Large intestine (tissue), 3 donors: ENCODE data around the gene PPIL6. TPM values are rescaled to one million over a fixed set of nuclear protein-coding genes. Genes with fewer than 3 reads are reported as not detected.

ENCODE experiments used
- DNase-seq, 2 donors: peaks; one replicate each; pipeline versions ENCODE4 v3.0.0 to v3.0.0-alpha.2; 2013
- H3K27ac ChIP-seq: one replicate; pipeline ENCODE4 v1.5.1; 2013; ENCODE audit warnings: low read length
- H3K27me3 ChIP-seq: 2 replicates; pipeline ENCODE4 v1.6.1; 2013; ENCODE audit warnings: low read length; ENCODE audit not compliant: control insufficient read depth, insufficient read depth
- H3K36me3 ChIP-seq: 2 replicates; pipeline ENCODE4 v1.6.1; 2013; ENCODE audit warnings: low read length; ENCODE audit not compliant: control insufficient read depth, insufficient read depth
- H3K4me1 ChIP-seq: one replicate; pipeline ENCODE4 v1.6.1; 2013; ENCODE audit warnings: low read length; ENCODE audit not compliant: control insufficient read depth, insufficient read depth
- H3K4me3 ChIP-seq: one replicate; pipeline ENCODE4 v1.5.1; 2013; ENCODE audit warnings: low read length
- H3K9me3 ChIP-seq: one replicate; pipeline ENCODE4 v1.6.1; 2013; ENCODE audit warnings: mild to moderate bottlenecking, low read depth, low read length, moderate library complexity; ENCODE audit not compliant: control insufficient read depth
- WGBS: methylation state at CpG from one replicate; pipeline ENCODE4 v1.1.5; 2013; ENCODE audit warnings: low lambda C conversion rate; ENCODE audit not compliant: insufficient coverage; 5-methylcytosine and 5-hydroxymethylcytosine counted together
- polyA plus RNA-seq: library from polyadenylated mRNA; unstranded; fragments of 120-200 nt; gene quantifications from one replicate; pipeline ENCODE4 v1.2.1, GENCODE V29; 2013

PPIL6 gene
- polyA plus RNA-seq, 1 donor = 3.8 TPM

GRCh38 chr6:109449795-109450673, 9.6 kb upstream of the PPIL6 start:
- Histone ChIP-seq H3K27me3 (no peaks in the 10 kb centered on the region), H3K4me1 (peaks cover 12% of the 10 kb centered on the region), H3K4me3 (no peak overlapping the region), H3K27ac (no peak overlapping the region), H3K36me3 (peaks cover 83% of the 10 kb centered on the region), H3K9me3 (peaks cover 3% of the 10 kb centered on the region)
- DNase-seq = no peak
- no CpG with 5 or more reads among the region's 16 CpGs for whole genome bisulfite sequencing

GRCh38 chr6:109449064-109449794, 8.8 kb upstream of the PPIL6 start:
- Histone ChIP-seq H3K9me3 (peaks cover 3% of the 10 kb centered on the region), H3K27ac (no peak overlapping the region), H3K4me3 (no peak overlapping the region), H3K27me3 (no peaks in the 10 kb centered on the region), H3K36me3 (peaks cover 91% of the 10 kb centered on the region), H3K4me1 (peaks cover 9% of the 10 kb centered on the region)
- WGBS = no CpG with 5 or more reads among the region's 19 CpGs
- DNase-seq = no peak

GRCh38 chr6:109448615-109449014, 8.2 kb upstream of the PPIL6 start:
- no peak overlapping the region for H3K4me3 ChIP-seq
- peaks cover 93% of the 10 kb centered on the region for H3K36me3 ChIP-seq
- DNase-seq = no peak
- H3K9me3 ChIP-seq = peaks cover 2% of the 10 kb centered on the region
- WGBS = no CpG with 5 or more reads among the region's 7 CpGs
- H3K4me1 ChIP-seq = peaks cover 3% of the 10 kb centered on the region
- no peaks in the 10 kb centered on the region for H3K27me3 ChIP-seq
- H3K27ac ChIP-seq = no peak overlapping the region

DNA sequence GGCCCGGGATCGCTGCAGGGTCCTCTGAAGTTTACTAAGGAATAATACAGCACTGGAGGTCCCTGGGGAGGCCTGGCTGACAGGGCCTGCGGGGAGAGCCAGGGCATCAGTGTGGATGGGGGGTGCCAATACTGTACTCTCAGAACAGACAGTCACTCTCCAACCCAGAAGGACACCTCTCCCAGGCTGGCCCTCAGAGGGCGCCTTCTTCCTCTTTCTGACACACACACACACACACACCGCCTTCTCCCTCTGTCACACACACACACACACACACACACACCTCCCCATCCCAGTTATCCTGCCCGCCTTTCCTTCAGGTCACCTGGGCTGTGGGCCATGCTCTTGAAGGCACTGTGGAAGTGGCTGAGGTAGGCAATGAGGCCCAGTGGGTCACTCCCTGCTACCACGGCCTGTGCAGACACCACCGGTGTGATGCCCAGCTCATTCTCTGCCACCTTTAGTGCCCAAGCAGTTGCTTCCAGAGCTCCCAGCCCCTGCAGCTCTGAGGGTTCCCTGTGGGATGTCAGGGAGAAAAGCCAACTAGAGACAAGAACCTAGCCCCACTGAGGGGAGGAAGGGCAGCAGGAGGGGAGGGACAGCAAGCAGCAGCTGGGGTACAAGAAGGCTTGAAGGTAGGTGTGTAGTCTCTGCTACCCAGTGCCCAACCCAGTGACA, 7.6 kb upstream of the PPIL6 start:
- no peak overlapping the region for H3K4me3 ChIP-seq
- H3K9me3 ChIP-seq = no peaks in the 10 kb centered on the region
- WGBS = no CpG with 5 or more reads among the region's 8 CpGs
- H3K27me3 ChIP-seq = no peaks in the 10 kb centered on the region
- no peak overlapping the region for H3K27ac ChIP-seq
- no peaks in the 10 kb centered on the region for H3K4me1 ChIP-seq
- H3K36me3 ChIP-seq = peaks cover 93% of the 10 kb centered on the region
- no peak for DNase-seq

DNA sequence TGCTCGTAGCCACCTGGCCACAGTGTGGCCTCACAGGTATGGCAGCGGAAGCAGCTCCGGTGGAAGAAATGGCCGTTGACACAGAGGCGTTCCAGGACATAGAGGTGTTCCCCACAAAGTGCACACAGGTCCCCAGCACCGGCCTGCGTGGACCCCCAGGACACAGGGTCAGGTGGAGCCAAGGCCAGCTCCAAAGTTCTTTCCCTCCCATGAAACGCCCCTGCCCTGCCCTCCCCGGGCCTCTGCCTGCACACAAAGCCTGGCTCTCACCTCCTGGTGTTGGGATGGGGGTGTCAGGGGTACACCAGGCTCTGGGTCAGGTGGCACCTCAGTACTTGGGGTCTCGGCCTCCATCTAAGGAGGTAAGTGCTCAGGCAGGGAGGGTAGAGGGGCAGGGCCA, 6.7 kb upstream of the PPIL6 start:
- H3K27ac ChIP-seq = no peak overlapping the region
- H3K9me3 ChIP-seq = no peaks in the 10 kb centered on the region
- WGBS = no CpG with 5 or more reads among the region's 10 CpGs
- H3K36me3 ChIP-seq = peaks cover 92% of the 10 kb centered on the region
- H3K27me3 ChIP-seq = no peaks in the 10 kb centered on the region
- peaks cover 4% of the 10 kb centered on the region for H3K4me1 ChIP-seq
- no peak for DNase-seq
- H3K4me3 ChIP-seq = no peak overlapping the region

- no peaks in the 10 kb centered on the region for H3K27me3 ChIP-seq
- DNase-seq = no peak
- H3K36me3 ChIP-seq = peaks cover 86% of the 10 kb centered on the region
- peaks cover 7% of the 10 kb centered on the region for H3K4me1 ChIP-seq
- H3K27ac ChIP-seq = no peak overlapping the region
- H3K4me3 ChIP-seq = no peak overlapping the region
- H3K9me3 ChIP-seq = no peaks in the 10 kb centered on the region
- no CpG with 5 or more reads among the region's 8 CpGs for WGBS
Measured at GRCh38 chr6:109446541-109446940, 6.1 kb upstream of the PPIL6 start.

DNA sequence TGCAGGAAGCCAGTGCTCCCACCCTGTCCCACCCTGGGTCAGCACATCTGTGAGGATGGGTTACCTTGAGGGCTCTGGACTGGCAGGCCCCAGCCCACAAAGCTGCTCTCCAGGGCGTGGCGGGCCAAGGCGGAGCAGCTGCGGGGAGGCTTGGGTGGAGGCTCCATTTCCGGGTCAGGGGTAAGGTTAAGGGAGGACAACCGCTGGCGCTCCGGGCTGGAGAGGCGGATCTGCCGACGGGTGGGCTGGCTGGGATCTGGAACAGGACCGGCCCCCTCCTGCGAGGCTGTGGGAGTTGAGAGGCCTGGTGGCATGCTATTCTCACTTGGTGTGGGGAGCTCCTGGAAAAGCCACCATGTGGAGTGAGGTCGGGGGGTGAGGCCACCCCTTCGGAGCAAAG, 5.6 kb upstream of the PPIL6 start:
- Histone ChIP-seq H3K27ac (no peak overlapping the region), H3K9me3 (no peaks in the 10 kb centered on the region), H3K27me3 (no peaks in the 10 kb centered on the region), H3K4me3 (no peak overlapping the region), H3K4me1 (peaks cover 7% of the 10 kb centered on the region), H3K36me3 (peaks cover 83% of the 10 kb centered on the region)
- no peak for DNase-seq
- whole genome bisulfite sequencing = no CpG with 5 or more reads among the region's 15 CpGs

GRCh38 chr6:109445382-109445781, 5.0 kb upstream of the PPIL6 start:
- WGBS = 80% methylated on average over 1 of the region's 9 CpGs
- no peak overlapping the region for H3K27ac ChIP-seq
- no peaks in the 10 kb centered on the region for H3K9me3 ChIP-seq
- no peaks in the 10 kb centered on the region for H3K27me3 ChIP-seq
- H3K36me3 ChIP-seq = peaks cover 78% of the 10 kb centered on the region
- H3K4me3 ChIP-seq = no peak overlapping the region
- DNase-seq = no peak
- peaks cover 7% of the 10 kb centered on the region for H3K4me1 ChIP-seq

GRCh38 chr6:109443425-109443950, 3.1 kb upstream of the PPIL6 start:
- no CpG with 5 or more reads among the region's 10 CpGs for WGBS
- no peak overlapping the region for H3K27ac ChIP-seq
- no peaks in the 10 kb centered on the region for H3K27me3 ChIP-seq
- no peak overlapping the region for H3K4me3 ChIP-seq
- H3K4me1 ChIP-seq = peaks cover 7% of the 10 kb centered on the region
- peaks cover 59% of the 10 kb centered on the region for H3K36me3 ChIP-seq
- DNase-seq = no peak
- no peaks in the 10 kb centered on the region for H3K9me3 ChIP-seq

DNA sequence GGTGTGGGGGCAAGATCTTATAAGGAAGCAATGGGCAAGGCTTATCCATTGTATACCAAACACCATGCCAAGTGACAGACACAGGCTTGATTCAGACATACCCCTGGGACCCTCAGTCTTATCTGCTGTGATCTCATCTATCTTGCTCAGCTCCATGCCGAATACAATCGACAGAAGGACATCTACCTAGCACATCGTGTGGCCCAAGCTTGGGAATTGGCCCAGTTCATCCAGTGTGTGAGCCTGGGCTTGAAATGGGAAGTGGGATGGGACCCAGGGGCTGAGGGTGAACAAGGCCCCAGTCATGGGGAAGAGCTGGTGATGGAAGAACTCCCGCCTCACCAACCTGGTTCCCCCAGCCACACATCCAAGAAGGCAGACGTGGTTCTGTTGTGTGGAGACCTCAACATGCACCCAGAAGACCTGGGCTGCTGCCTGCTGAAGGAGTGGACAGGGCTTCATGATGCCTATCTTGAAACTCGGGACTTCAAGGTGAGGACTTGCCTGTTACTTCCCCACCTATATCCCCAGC, 2.0 kb upstream of the PPIL6 start:
- Histone ChIP-seq H3K27ac (no peak overlapping the region), H3K27me3 (no peaks in the 10 kb centered on the region), H3K4me3 (no peak overlapping the region), H3K36me3 (peaks cover 50% of the 10 kb centered on the region), H3K9me3 (no peaks in the 10 kb centered on the region), H3K4me1 (peaks cover 7% of the 10 kb centered on the region)
- no CpG with 5 or more reads among the region's 6 CpGs for WGBS
- no peak for DNase-seq
